Endodermal cell (in vitro differentiated cells): ENCODE data around the gene NFIA. TPM values are rescaled to one million over a fixed set of nuclear protein-coding genes. Genes with fewer than 3 reads are reported as not detected.

Source experiments
- DNase-seq: peaks from one replicate; pipeline ENCODE4 v3.0.0-alpha.2; 2017
- H3K27ac ChIP-seq: 2 replicates; pipeline ENCODE4 v1.5.1; 2013; ENCODE audit warnings: mild to moderate bottlenecking, low read depth, low read length, moderate library complexity
- H3K27me3 ChIP-seq: 2 replicates; pipeline ENCODE4 v1.6.1; 2013; ENCODE audit warnings: mild to moderate bottlenecking, low read length, moderate library complexity; ENCODE audit not compliant: insufficient read depth, control insufficient read depth, poor library complexity, severe bottlenecking
- H3K36me3 ChIP-seq: 2 replicates; pipeline ENCODE4 v1.7.0; 2013; ENCODE audit warnings: mild to moderate bottlenecking, low read length, moderate library complexity; ENCODE audit not compliant: control insufficient read depth, insufficient read depth
- H3K4me1 ChIP-seq: one replicate; pipeline ENCODE4 v1.7.0; 2013; ENCODE audit warnings: low read length; ENCODE audit not compliant: control insufficient read depth, insufficient read depth
- H3K4me3 ChIP-seq: 2 replicates; pipeline ENCODE4 v1.5.1; 2013; ENCODE audit warnings: mild to moderate bottlenecking, low read length, moderate library complexity
- H3K9ac ChIP-seq: 2 replicates; pipeline ENCODE4 v1.6.1; 2013; ENCODE audit warnings: mild to moderate bottlenecking, low read length, moderate library complexity; ENCODE audit not compliant: poor library complexity, severe bottlenecking; ENCODE audit errors: extremely low read depth
- H3K9me3 ChIP-seq: 2 replicates; pipeline ENCODE4 v1.6.1; 2013; ENCODE audit warnings: mild to moderate bottlenecking, low read length, moderate library complexity; ENCODE audit not compliant: control insufficient read depth
- H3K27ac Mint-ChIP-seq: 2 replicates; pipeline ENCODE4 v1.8.0; 2020; ENCODE audit warnings: mixed read lengths
- H3K27me3 Mint-ChIP-seq: 2 replicates; pipeline ENCODE4 v1.8.0; 2021; ENCODE audit warnings: mild to moderate bottlenecking, mixed read lengths; ENCODE audit not compliant: insufficient read depth
- H3K36me3 Mint-ChIP-seq: 2 replicates; pipeline ENCODE4 v1.8.0; 2020; ENCODE audit warnings: low read depth, mixed read lengths
- H3K4me1 Mint-ChIP-seq: 2 replicates; pipeline ENCODE4 v1.8.0; 2020; ENCODE audit warnings: mixed read lengths
- H3K4me3 Mint-ChIP-seq: 2 replicates; pipeline ENCODE4 v1.8.0; 2020; ENCODE audit warnings: mild to moderate bottlenecking, moderate library complexity, mixed read lengths
- H3K9me3 Mint-ChIP-seq: 2 replicates; pipeline ENCODE4 v1.8.0; 2020; ENCODE audit warnings: mild to moderate bottlenecking, mixed read lengths
- CTCF ChIP-seq: fragments of 200-600 bp; sonication (generic); conservative IDR thresholded peaks from 2 replicates; pipeline ENCODE4 v1.5.0; 2021; ENCODE audit warnings: antibody characterized with exemption, mild to moderate bottlenecking
- WGBS, 2 experiments: methylation state at CpG; one replicate each; pipeline versions ENCODE4 v1.1.5 to v1.1.7; 2013; ENCODE audit warnings: missing lambda C conversion rate in 2 of 2, mixed read lengths in 1 of 2; ENCODE audit not compliant: insufficient coverage in 1 of 2, insufficient read length in 1 of 2; 5-methylcytosine and 5-hydroxymethylcytosine counted together
- total RNA-seq, 2 donors: library from RNA; stranded (reverse); fragmentation: NEBNext Ultra II Directional in 1 of 2; extraction: Animal tissue kit (Norgen Biotek cat#: 25700) in 1 of 2; gene quantifications; 2 replicates in 1 of 2; 3 replicates in 1 of 2; pipeline ENCODE4 v1.2.1, GENCODE V29; 2021

Gene NFIA
- total RNA-seq, 2 donors from 2014 or later, result 2.3 to 3.8 TPM

GRCh38 chr1:61139775-61140549 lies 57.6 kb downstream of the NFIA start:
- Mint-ChIP-seq H3K4me1 (peaks cover 51% of the 10 kb centered on the region), H3K27me3 (peaks cover 36% of the 10 kb centered on the region), H3K27ac (no peak overlapping the region), H3K9me3 (no peaks in the 10 kb centered on the region), H3K4me3 (no peak overlapping the region), H3K36me3 (peaks cover 2% of the 10 kb centered on the region)
- H3K27ac ChIP-seq, result no peak overlapping the region
- no peaks in the 10 kb centered on the region for H3K9me3 ChIP-seq
- peaks cover 10% of the 10 kb centered on the region for H3K4me1 ChIP-seq
- DNase-seq, result no peak
- H3K27me3 ChIP-seq, result peaks cover 23% of the 10 kb centered on the region
- 72 to 93% methylated on average over 2 to 4 of the region's 7 CpGs for WGBS, 2 experiments
- TF ChIP-seq CTCF, result no peak
- no peak overlapping the region for H3K4me3 ChIP-seq
- H3K36me3 ChIP-seq, result no peaks in the 10 kb centered on the region
- H3K9ac ChIP-seq, result no peak overlapping the region

GRCh38 chr1:61140778-61141177 lies 58.4 kb downstream of the NFIA start:
- TF ChIP-seq CTCF, result no peak

GRCh38 chr1:61141288-61142042 lies 59.1 kb downstream of the NFIA start:
- Mint-ChIP-seq H3K36me3 (peaks cover 2% of the 10 kb centered on the region), H3K9me3 (no peaks in the 10 kb centered on the region), H3K27ac (no peak overlapping the region), H3K4me3 (no peak overlapping the region), H3K27me3 (peaks cover 51% of the 10 kb centered on the region), H3K4me1 (peaks cover 57% of the 10 kb centered on the region)
- no peak for TF ChIP-seq CTCF
- H3K4me1 ChIP-seq, result peaks cover 10% of the 10 kb centered on the region
- no peak overlapping the region for H3K27ac ChIP-seq
- H3K27me3 ChIP-seq, result peaks cover 38% of the 10 kb centered on the region
- DNase-seq, result no peak
- no peak overlapping the region for H3K9ac ChIP-seq
- WGBS, 2 experiments, result 84 to 86% methylated on average over 9 of the region's 9 CpGs
- no peaks in the 10 kb centered on the region for H3K9me3 ChIP-seq
- no peak overlapping the region for H3K4me3 ChIP-seq
- no peaks in the 10 kb centered on the region for H3K36me3 ChIP-seq

More at GRCh38 chr1:61140778-61141177, 58.4 kb downstream of the NFIA start:
- Histone ChIP-seq H3K27me3 (peaks cover 31% of the 10 kb centered on the region), H3K9ac (no peak overlapping the region), H3K9me3 (no peaks in the 10 kb centered on the region), H3K4me1 (peaks cover 10% of the 10 kb centered on the region), H3K27ac (no peak overlapping the region), H3K36me3 (no peaks in the 10 kb centered on the region), H3K4me3 (no peak overlapping the region)
- H3K9me3 Mint-ChIP-seq, result no peaks in the 10 kb centered on the region
- H3K27me3 Mint-ChIP-seq, result peaks cover 44% of the 10 kb centered on the region
- no peak overlapping the region for H3K4me3 Mint-ChIP-seq
- no peak overlapping the region for H3K27ac Mint-ChIP-seq
- WGBS, 2 experiments, result 87 to 97% methylated on average over 3 of the region's 3 CpGs
- peaks cover 52% of the 10 kb centered on the region for H3K4me1 Mint-ChIP-seq
- peaks cover 2% of the 10 kb centered on the region for H3K36me3 Mint-ChIP-seq
- no peak for DNase-seq
